HUES6 (cell line): ENCODE measurements around the gene PLK2.

Experiments
- H3K27ac ChIP-seq: 2 replicates; pipeline ENCODE4 v1.7.0; 2013; ENCODE audit warnings: low read depth, mild to moderate bottlenecking, low read length, inconsistent platforms
- H3K27me3 ChIP-seq: 2 replicates; pipeline ENCODE4 v1.6.1; 2013; ENCODE audit warnings: low read length; ENCODE audit not compliant: control insufficient read depth, insufficient read depth
- H3K36me3 ChIP-seq: 2 replicates; pipeline ENCODE4 v1.6.1; 2013; ENCODE audit warnings: low read length; ENCODE audit not compliant: control insufficient read depth, insufficient read depth
- H3K4me1 ChIP-seq: 2 replicates; pipeline ENCODE4 v1.6.1; 2013; ENCODE audit warnings: low read length; ENCODE audit not compliant: control insufficient read depth, insufficient read depth
- H3K4me3 ChIP-seq: 2 replicates; pipeline ENCODE4 v1.5.1; 2013; ENCODE audit warnings: low read depth, low read length
- H3K9ac ChIP-seq: one replicate; pipeline ENCODE4 v1.6.1; 2013; ENCODE audit warnings: mild to moderate bottlenecking, low read length
- H3K9me3 ChIP-seq: 2 replicates; pipeline ENCODE4 v1.6.1; 2013; ENCODE audit warnings: low read depth, low read length; ENCODE audit not compliant: control insufficient read depth, insufficient read depth

PLK2 gene

GRCh38 chr5:58497921-58498320, 38.0 kb upstream of the PLK2 start:
- H3K27me3 ChIP-seq, result no peaks in the 10 kb centered on the region
- no peaks in the 10 kb centered on the region for H3K9me3 ChIP-seq
- no peak overlapping the region for H3K27ac ChIP-seq
- H3K4me3 ChIP-seq, result no peak overlapping the region
- no peak overlapping the region for H3K9ac ChIP-seq
- no peaks in the 10 kb centered on the region for H3K36me3 ChIP-seq
- H3K4me1 ChIP-seq, result no peaks in the 10 kb centered on the region

DNA sequence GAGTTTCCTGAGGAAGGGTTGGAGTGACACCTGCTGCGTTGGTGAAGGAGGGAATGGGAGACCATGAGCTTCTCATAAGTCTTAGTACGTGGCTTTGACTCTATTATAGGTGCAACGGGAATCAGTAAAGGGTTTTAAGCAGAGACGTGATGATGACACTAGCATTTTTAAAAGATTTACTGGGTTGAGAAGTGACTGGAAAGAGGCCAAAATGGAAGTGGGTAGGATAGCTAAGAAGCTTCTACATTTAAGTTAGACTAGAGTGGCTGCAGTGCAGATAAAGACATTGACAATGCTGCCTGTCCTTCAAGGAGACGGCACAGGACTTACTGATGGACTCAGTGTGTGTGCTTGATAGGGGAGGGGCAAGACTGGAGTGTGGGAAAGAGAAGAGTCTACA, 37.5 kb upstream of the PLK2 start:
- Histone ChIP-seq H3K27me3 (no peaks in the 10 kb centered on the region), H3K36me3 (no peaks in the 10 kb centered on the region), H3K4me3 (no peak overlapping the region)

GRCh38 chr5:58496488-58496887, 36.6 kb upstream of the PLK2 start:
- H3K36me3 ChIP-seq, result no peaks in the 10 kb centered on the region
- no peaks in the 10 kb centered on the region for H3K9me3 ChIP-seq
- no peak overlapping the region for H3K4me3 ChIP-seq
- no peak overlapping the region for H3K27ac ChIP-seq
- H3K9ac ChIP-seq, result no peak overlapping the region
- peaks cover 1% of the 10 kb centered on the region; the same call in 1 of the 2 replicates for H3K4me1 ChIP-seq
- no peaks in the 10 kb centered on the region for H3K27me3 ChIP-seq

More for the DNA sequence above, 37.5 kb upstream of the PLK2 start:
- Histone ChIP-seq H3K4me1 (no peaks in the 10 kb centered on the region), H3K9ac (no peak overlapping the region), H3K27ac (no peak overlapping the region), H3K9me3 (no peaks in the 10 kb centered on the region)

GRCh38 chr5:58493141-58493540, 33.3 kb upstream of the PLK2 start:
- no peak overlapping the region for H3K27ac ChIP-seq
- no peaks in the 10 kb centered on the region for H3K27me3 ChIP-seq
- peaks cover 10% of the 10 kb centered on the region; the same call in 1 of the 2 replicates for H3K4me1 ChIP-seq
- H3K36me3 ChIP-seq, result no peaks in the 10 kb centered on the region
- H3K9ac ChIP-seq, result no peak overlapping the region
- H3K4me3 ChIP-seq, result no peak overlapping the region
- H3K9me3 ChIP-seq, result no peaks in the 10 kb centered on the region

- Histone ChIP-seq H3K9me3 (no peaks in the 10 kb centered on the region), H3K27me3 (no peaks in the 10 kb centered on the region), H3K9ac (no peak within 1 kb of the TSS), H3K4me1 (peaks cover 10% of the 10 kb centered on the region; the same call in 1 of the 2 replicates), H3K36me3 (no peaks in the 10 kb centered on the region), H3K4me3 (no peak within 1 kb of the TSS), H3K27ac (no peak within 1 kb of the TSS)
These were observed 31.5 kb upstream of the PLK2 start, which contains the start of gene GAPT for GRCh38 chr5:58491216-58491892. Gene GAPT (plus strand): TSS chr5:58491435. CDS start chr5:58494537, 3,102 bp downstream.

DNA sequence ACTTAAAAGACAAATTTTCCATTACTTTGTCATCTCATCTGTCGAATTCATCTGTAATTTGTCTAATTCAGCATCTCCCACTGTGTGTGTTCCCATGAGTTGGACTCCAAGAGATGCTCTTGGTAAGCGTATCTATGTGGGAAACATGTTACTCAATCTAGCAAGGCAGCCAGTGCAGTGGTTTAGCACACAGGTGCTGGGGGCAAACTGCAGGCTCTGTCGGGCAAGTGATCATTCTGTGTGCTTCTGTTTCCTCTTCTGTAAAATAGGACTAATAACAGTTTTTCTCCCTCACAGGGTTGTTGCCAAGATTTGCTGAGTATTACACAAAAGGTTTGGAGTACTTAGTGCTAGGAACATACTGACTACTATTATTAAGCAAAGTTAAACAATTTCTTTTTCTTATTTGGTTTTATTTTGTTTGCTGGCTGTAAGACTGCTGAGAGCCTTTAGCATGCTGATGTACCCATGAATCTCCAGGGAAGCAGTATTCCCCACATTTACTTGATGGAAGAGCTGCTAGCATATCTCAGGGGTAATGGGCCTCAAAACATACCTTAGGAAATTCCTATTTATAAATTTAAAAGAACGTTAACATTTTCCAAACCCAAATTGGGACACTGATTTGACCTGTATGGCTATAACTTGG, 30.6 kb upstream of the PLK2 start:
- Histone ChIP-seq H3K4me1 (peaks cover 10% of the 10 kb centered on the region; the same call in 1 of the 2 replicates), H3K27me3 (no peaks in the 10 kb centered on the region), H3K36me3 (no peaks in the 10 kb centered on the region), H3K9ac (no peak overlapping the region), H3K9me3 (no peaks in the 10 kb centered on the region), H3K27ac (no peak overlapping the region), H3K4me3 (no peak overlapping the region)

- Histone ChIP-seq H3K9me3 (no peaks in the 10 kb centered on the region; the same call in 1 of the 2 replicates), H3K36me3 (no peaks in the 10 kb centered on the region), H3K9ac (no peak overlapping the region), H3K4me1 (peaks cover 7% of the 10 kb centered on the region; the same call in 1 of the 2 replicates), H3K27ac (no peak overlapping the region), H3K4me3 (no peak overlapping the region), H3K27me3 (no peaks in the 10 kb centered on the region)
These were observed 26.4 kb upstream of the PLK2 start for GRCh38 chr5:58486290-58486689.

GRCh38 chr5:58484505-58484904, 24.6 kb upstream of the PLK2 start:
- H3K4me3 ChIP-seq, result no peak overlapping the region
- no peak overlapping the region for H3K9ac ChIP-seq
- H3K9me3 ChIP-seq, result no peaks in the 10 kb centered on the region; the same call in 1 of the 2 replicates
- no peaks in the 10 kb centered on the region for H3K27me3 ChIP-seq
- H3K4me1 ChIP-seq, result no peaks in the 10 kb centered on the region
- no peaks in the 10 kb centered on the region for H3K36me3 ChIP-seq
- no peak overlapping the region for H3K27ac ChIP-seq

GRCh38 chr5:58482536-58482935, 22.6 kb upstream of the PLK2 start:
- Histone ChIP-seq H3K27ac (no peak overlapping the region), H3K36me3 (no peaks in the 10 kb centered on the region), H3K9me3 (no peaks in the 10 kb centered on the region; the same call in 1 of the 2 replicates), H3K4me3 (no peak overlapping the region), H3K9ac (no peak overlapping the region), H3K4me1 (no peaks in the 10 kb centered on the region), H3K27me3 (no peaks in the 10 kb centered on the region)

- H3K27ac ChIP-seq, result no peak overlapping the region
- H3K4me3 ChIP-seq, result no peak overlapping the region
- no peaks in the 10 kb centered on the region for H3K4me1 ChIP-seq
- H3K9me3 ChIP-seq, result no peaks in the 10 kb centered on the region; the same call in 1 of the 2 replicates
- H3K9ac ChIP-seq, result no peak overlapping the region
- H3K27me3 ChIP-seq, result no peaks in the 10 kb centered on the region
- no peaks in the 10 kb centered on the region for H3K36me3 ChIP-seq
These were observed 21.9 kb upstream of the PLK2 start for GRCh38 chr5:58481828-58482227.

- Histone ChIP-seq H3K36me3 (no peaks in the 10 kb centered on the region), H3K9me3 (peaks cover 2% of the 10 kb centered on the region), H3K9ac (no peak overlapping the region), H3K4me3 (no peak overlapping the region), H3K27me3 (no peaks in the 10 kb centered on the region), H3K4me1 (no peaks in the 10 kb centered on the region), H3K27ac (no peak overlapping the region)
These were observed 21.3 kb upstream of the PLK2 start for GRCh38 chr5:58481066-58481676.
